ENCODE results near the gene PTPRT. TPM values are rescaled to one million over a fixed set of nuclear protein-coding genes. Genes with fewer than 3 reads are reported as not detected.

The PTPRT gene
- total RNA-seq, 3 donors from 2014 or later: 0.32 to 6.3 (median 4.9) TPM

DNA sequence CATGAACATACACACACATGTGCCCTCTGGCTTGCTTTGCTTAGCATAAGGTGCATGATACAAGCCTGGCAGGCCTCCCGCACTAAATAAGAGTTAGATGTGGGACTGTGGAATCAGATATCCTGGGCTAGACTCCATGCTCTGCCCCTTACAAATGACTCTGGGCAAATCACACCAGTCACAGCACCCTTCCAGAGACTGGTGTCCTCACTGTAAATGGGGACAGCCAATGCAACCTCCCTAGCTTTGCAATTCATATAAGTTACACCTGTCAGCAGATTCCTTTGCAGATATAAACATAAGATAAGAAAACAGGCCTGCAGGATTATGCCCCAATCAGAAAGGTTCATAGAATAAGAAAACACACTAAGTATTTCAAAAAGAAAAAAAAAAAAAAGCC is 174.1 kb downstream of the PTPRT start:
- no peak for DNase-seq (ENCODE audit: low spot score in 2 of 2)
- H3K36me3 ChIP-seq: no peaks in the 10 kb centered on the region
- H3K27me3 ChIP-seq: no peaks in the 10 kb centered on the region
- H3K4me3 ChIP-seq: no peak overlapping the region
- TF ChIP-seq POLR2AphosphoS5 (IDR thresholded peaks at IDR 0.05) (no peak), POLR2A (IDR thresholded peaks at IDR 0.05) (no peak)
- TF ChIP-seq, protein P1, sequence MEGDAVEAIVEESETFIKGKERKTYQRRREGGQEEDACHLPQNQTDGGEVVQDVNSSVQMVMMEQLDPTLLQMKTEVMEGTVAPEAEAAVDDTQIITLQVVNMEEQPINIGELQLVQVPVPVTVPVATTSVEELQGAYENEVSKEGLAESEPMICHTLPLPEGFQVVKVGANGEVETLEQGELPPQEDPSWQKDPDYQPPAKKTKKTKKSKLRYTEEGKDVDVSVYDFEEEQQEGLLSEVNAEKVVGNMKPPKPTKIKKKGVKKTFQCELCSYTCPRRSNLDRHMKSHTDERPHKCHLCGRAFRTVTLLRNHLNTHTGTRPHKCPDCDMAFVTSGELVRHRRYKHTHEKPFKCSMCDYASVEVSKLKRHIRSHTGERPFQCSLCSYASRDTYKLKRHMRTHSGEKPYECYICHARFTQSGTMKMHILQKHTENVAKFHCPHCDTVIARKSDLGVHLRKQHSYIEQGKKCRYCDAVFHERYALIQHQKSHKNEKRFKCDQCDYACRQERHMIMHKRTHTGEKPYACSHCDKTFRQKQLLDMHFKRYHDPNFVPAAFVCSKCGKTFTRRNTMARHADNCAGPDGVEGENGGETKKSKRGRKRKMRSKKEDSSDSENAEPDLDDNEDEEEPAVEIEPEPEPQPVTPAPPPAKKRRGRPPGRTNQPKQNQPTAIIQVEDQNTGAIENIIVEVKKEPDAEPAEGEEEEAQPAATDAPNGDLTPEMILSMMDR (IDR thresholded peaks at IDR 0.05): no peak
- no peaks in the 10 kb centered on the region for H3K9me3 ChIP-seq
- H3K4me1 ChIP-seq: no peaks in the 10 kb centered on the region
- intact Hi-C loops (cut with DNase I; ENCODE audit: low total_unique reads): no loop called here
- H3K27ac ChIP-seq: no peak overlapping the region

DNA sequence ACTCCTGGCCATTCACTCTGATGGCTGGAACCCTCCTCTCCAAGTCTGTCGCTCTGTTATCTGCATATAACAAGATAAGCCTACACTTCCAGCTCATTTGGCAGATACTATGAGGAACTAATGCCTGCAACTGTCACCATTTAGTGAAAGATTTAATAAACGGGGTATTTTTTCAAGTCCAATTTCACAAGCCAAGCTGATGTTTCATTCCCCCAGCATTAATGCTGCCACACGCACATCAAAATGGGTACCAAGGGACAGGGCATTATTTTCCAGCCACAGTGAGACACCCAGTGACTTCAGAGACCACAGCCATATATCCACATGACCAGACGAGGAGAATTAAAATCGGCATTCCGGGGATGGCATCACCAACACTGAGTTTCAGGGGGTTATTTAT is 175.5 kb downstream of the PTPRT start:
- Histone ChIP-seq H3K4me3 (no peak overlapping the region), H3K27me3 (no peaks in the 10 kb centered on the region), H3K4me1 (no peaks in the 10 kb centered on the region), H3K36me3 (no peaks in the 10 kb centered on the region), H3K27ac (no peak overlapping the region), H3K9me3 (no peaks in the 10 kb centered on the region)
- TF ChIP-seq POLR2A (IDR thresholded peaks at IDR 0.05): no peak
- no peak for TF ChIP-seq POLR2AphosphoS5 (IDR thresholded peaks at IDR 0.05)
- TF ChIP-seq, protein P1 (IDR thresholded peaks at IDR 0.05): no peak
- intact Hi-C loops (cut with DNase I; ENCODE audit: low total_unique reads): no loop called here
- DNase-seq (ENCODE audit: low spot score in 2 of 2): no peak

DNA sequence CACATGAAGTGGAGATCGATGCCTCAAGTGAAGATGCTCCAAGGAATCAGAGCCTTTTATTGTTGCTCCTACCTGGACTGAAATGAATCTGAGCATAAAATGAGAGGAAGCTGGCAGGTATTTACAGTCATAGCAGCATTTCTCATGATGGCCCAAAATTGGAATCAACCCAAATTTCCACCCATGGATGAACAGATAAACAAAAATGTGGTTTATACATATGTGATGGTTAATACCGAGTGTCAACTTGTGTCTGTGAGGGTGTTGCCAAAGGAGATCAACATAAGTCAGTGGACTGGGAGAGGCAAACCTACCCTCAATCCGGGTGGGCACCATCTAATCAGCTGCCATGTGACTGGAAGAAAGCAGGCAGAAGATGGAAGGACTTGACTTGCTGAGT is 178.2 kb downstream of the PTPRT start:
- no peak for DNase-seq (ENCODE audit: low spot score in 2 of 2)
- no peaks in the 10 kb centered on the region for H3K4me1 ChIP-seq
- H3K9me3 ChIP-seq: no peaks in the 10 kb centered on the region
- no peak overlapping the region for H3K4me3 ChIP-seq
- H3K27me3 ChIP-seq: no peaks in the 10 kb centered on the region
- H3K27ac ChIP-seq: no peak overlapping the region
- intact Hi-C loops (cut with DNase I; ENCODE audit: low total_unique reads): no loop called here
- no peak for TF ChIP-seq POLR2A (IDR thresholded peaks at IDR 0.05)
- TF ChIP-seq, protein P1 (IDR thresholded peaks at IDR 0.05): no peak
- no peak for TF ChIP-seq POLR2AphosphoS5 (IDR thresholded peaks at IDR 0.05)
- H3K36me3 ChIP-seq: no peaks in the 10 kb centered on the region

DNA sequence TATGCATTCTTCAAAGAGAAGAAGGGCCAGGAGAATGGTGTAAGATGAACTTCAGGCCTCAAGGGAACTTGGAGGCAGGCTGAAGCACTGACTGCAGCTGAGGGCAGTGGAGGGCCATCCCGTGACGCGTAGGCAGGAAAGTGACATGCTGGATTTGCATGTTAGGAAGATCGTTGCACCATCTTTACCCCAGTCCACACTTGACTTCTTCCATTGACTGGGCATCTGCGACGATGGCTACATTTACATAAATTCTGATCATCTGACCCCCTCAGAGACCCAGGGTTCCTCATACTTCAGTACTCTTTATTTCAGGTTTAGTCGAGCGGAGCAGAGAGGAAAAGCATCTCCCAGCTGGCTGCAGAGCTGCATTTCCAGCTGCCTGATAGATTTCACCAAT is 180.2 kb downstream of the PTPRT start:
- Histone ChIP-seq H3K4me1 (no peaks in the 10 kb centered on the region), H3K27ac (no peak overlapping the region), H3K4me3 (no peak overlapping the region), H3K36me3 (no peaks in the 10 kb centered on the region), H3K9me3 (no peaks in the 10 kb centered on the region), H3K27me3 (no peaks in the 10 kb centered on the region)
- intact Hi-C loops (cut with DNase I; ENCODE audit: low total_unique reads): no loop called here
- no peak for DNase-seq (ENCODE audit: low spot score in 2 of 2)
- TF ChIP-seq POLR2A (IDR thresholded peaks at IDR 0.05): no peak
- TF ChIP-seq, protein P1 (IDR thresholded peaks at IDR 0.05): no peak
- TF ChIP-seq POLR2AphosphoS5 (IDR thresholded peaks at IDR 0.05): no peak

DNA sequence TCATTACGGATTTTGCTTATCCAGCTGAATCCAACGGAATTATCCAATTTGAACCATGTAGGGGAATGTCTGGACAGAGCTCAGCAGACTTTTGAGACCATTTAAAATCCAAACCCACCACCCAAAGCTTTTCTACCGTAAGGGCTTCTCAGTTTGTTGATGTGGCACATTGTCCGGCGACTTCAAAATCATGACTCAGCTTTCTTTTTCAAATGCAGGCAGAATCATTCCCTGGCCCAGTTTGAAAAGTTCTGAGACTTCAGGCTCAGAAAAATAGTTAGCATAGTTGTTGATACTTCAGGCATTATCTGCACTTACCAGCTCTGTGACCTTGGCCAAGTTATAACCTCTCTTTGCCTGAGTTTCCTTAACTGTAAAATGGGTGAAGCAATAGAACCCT is 182.2 kb downstream of the PTPRT start:
- no peaks in the 10 kb centered on the region for H3K9me3 ChIP-seq

More for the DNA sequence above, 182.2 kb downstream of the PTPRT start:
- H3K36me3 ChIP-seq: no peaks in the 10 kb centered on the region
- H3K4me1 ChIP-seq: no peaks in the 10 kb centered on the region
- intact Hi-C loops (cut with DNase I; ENCODE audit: low total_unique reads): no loop called here
- H3K27ac ChIP-seq: no peak overlapping the region
- TF ChIP-seq POLR2AphosphoS5 (IDR thresholded peaks at IDR 0.05) (no peak), POLR2A (IDR thresholded peaks at IDR 0.05) (no peak)
- TF ChIP-seq, protein P1 (IDR thresholded peaks at IDR 0.05): no peak
- no peak overlapping the region for H3K4me3 ChIP-seq
- DNase-seq (ENCODE audit: low spot score in 2 of 2): no peak
- H3K27me3 ChIP-seq: no peaks in the 10 kb centered on the region

Measured in breast epithelium (tissue), 4 donors.